Prostate gland (tissue), 2 donors: ENCODE results near the gene XPO5.

ENCODE experiments used
- POLR2AphosphoS5 ChIP-seq: sonication (generic); formaldehyde crosslinking; IDR thresholded peaks from one replicate; pipeline ENCODE4 v1.6.1; 2017; ENCODE audit warnings: antibody characterized with exemption
- TF ChIP-seq, protein P1 (sequence below), 4 experiments: fragments of 200-600 bp in 2 of 4; fragments of 450-650 bp in 2 of 4; sonication (generic) in 2 of 4; IDR thresholded peaks; 1 replicate in 3 of 4; 2 replicates in 1 of 4; pipeline ENCODE4 v1.5.1; 2016 to 2019; ENCODE audit warnings: antibody characterized with exemption in 4 of 4, mild to moderate bottlenecking in 2 of 4, moderate library complexity in 2 of 4

DNA sequence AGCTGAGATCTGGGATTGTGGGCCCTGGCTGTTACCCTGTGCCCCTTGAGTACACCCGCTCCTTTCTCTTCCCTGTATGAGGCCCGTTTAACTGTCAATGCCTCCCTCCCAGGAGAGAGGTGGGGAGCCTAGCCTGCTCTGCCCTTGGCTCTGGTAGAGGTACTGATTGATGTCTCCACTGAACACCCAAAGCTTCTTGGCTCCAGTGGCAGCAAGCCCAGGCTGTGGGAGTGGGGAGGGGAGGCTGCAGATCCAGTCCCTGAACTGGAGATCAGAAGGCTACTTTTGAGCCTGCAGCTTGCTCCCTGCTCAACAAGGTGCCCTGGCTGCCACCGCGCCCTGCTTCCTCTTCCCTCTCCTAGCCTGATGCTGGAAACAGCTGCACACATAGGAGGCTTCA lies 73.2 kb downstream of the XPO5 start:
- TF ChIP-seq, protein P1, sequence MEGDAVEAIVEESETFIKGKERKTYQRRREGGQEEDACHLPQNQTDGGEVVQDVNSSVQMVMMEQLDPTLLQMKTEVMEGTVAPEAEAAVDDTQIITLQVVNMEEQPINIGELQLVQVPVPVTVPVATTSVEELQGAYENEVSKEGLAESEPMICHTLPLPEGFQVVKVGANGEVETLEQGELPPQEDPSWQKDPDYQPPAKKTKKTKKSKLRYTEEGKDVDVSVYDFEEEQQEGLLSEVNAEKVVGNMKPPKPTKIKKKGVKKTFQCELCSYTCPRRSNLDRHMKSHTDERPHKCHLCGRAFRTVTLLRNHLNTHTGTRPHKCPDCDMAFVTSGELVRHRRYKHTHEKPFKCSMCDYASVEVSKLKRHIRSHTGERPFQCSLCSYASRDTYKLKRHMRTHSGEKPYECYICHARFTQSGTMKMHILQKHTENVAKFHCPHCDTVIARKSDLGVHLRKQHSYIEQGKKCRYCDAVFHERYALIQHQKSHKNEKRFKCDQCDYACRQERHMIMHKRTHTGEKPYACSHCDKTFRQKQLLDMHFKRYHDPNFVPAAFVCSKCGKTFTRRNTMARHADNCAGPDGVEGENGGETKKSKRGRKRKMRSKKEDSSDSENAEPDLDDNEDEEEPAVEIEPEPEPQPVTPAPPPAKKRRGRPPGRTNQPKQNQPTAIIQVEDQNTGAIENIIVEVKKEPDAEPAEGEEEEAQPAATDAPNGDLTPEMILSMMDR (IDR thresholded peaks at IDR 0.05) = no peak
- no peak for TF ChIP-seq POLR2AphosphoS5
